GM12878 (cell line): ENCODE results near the gene PMF1. TPM values are rescaled to one million over a fixed set of nuclear protein-coding genes. Genes with fewer than 3 reads are reported as not detected.

Source experiments
- BCL3 ChIP-seq: IDR thresholded peaks from 2 replicates; pipeline ENCODE4 v1.6.1; 2011; ENCODE audit warnings: borderline replicate concordance, low read depth, mild to moderate bottlenecking, moderate library complexity, low read length; ENCODE audit not compliant: insufficient read depth, poor library complexity, severe bottlenecking
- BMI1 ChIP-seq: fragments of 450-650 bp; IDR thresholded peaks from 2 replicates; pipeline ENCODE4 v1.6.1; 2016; ENCODE audit warnings: mild to moderate bottlenecking, moderate library complexity, borderline replicate concordance
- BRCA1 ChIP-seq: IDR thresholded peaks from 2 replicates; pipeline ENCODE4 v1.6.1; 2011; ENCODE audit warnings: low read depth, low read length, improper control_type of control experiment
- CHD4 ChIP-seq: fragments of 200-600 bp; sonication (generic); IDR thresholded peaks from 2 replicates; pipeline ENCODE4 v1.6.1; 2016; ENCODE audit warnings: mild to moderate bottlenecking
- GABPA ChIP-seq: IDR thresholded peaks from 2 replicates; pipeline ENCODE4 v1.6.1; 2014; ENCODE audit warnings: antibody characterized with exemption, low read depth, mild to moderate bottlenecking, inconsistent platforms
- IRF4 ChIP-seq: IDR thresholded peaks from 2 replicates; pipeline ENCODE4 v1.6.1; 2011; ENCODE audit warnings: low read depth, low read length
- MEF2B ChIP-seq: fragments of 450-650 bp; IDR thresholded peaks from 2 replicates; pipeline ENCODE4 v1.6.1; 2018; ENCODE audit warnings: mild to moderate bottlenecking, moderate library complexity; ENCODE audit not compliant: partially characterized antibody, poor library complexity, severe bottlenecking
- MTA2 ChIP-seq: fragments of 450-650 bp; IDR thresholded peaks from 2 replicates; pipeline ENCODE4 v1.6.1; 2016; ENCODE audit warnings: low read depth, mild to moderate bottlenecking, moderate library complexity
- MYC ChIP-seq: IDR thresholded peaks from 2 replicates; pipeline ENCODE4 v1.6.1; 2011; ENCODE audit warnings: mild to moderate bottlenecking, low read length, moderate library complexity, inconsistent platforms; ENCODE audit not compliant: insufficient read depth, insufficient replicate concordance, insufficient read length, severe bottlenecking
- NR2C2 ChIP-seq: IDR thresholded peaks from 2 replicates; pipeline ENCODE4 v1.6.1; 2011; ENCODE audit warnings: borderline replicate concordance, low read depth; ENCODE audit not compliant: control insufficient read depth, insufficient read length
- NR2F1 ChIP-seq: fragments of 450-650 bp; conservative IDR thresholded peaks from 2 replicates; pipeline ENCODE4 v1.6.1; 2017; ENCODE audit warnings: mild to moderate bottlenecking
- RBBP5 ChIP-seq: fragments of 200-600 bp; sonication (generic); conservative IDR thresholded peaks from 2 replicates; pipeline ENCODE4 v1.6.1; 2016
- SIN3A ChIP-seq: IDR thresholded peaks from 2 replicates; pipeline ENCODE4 v1.6.1; 2012; ENCODE audit warnings: low read depth, low read length, improper control_type of control experiment
- SMAD5 ChIP-seq: IDR thresholded peaks from 2 replicates; pipeline ENCODE4 v1.6.1; 2016; ENCODE audit warnings: antibody characterized with exemption, low read depth
- SRF ChIP-seq, 2 experiments: IDR thresholded peaks; 2 replicates each; pipeline ENCODE4 v1.6.1; 2011; ENCODE audit warnings: low read depth in 2 of 2, low read length in 2 of 2, mild to moderate bottlenecking in 1 of 2, moderate library complexity in 1 of 2
- SUPT20H ChIP-seq: IDR thresholded peaks from 2 replicates; pipeline ENCODE4 v1.6.1; 2011; ENCODE audit warnings: low read depth, mild to moderate bottlenecking, low read length, moderate library complexity, borderline replicate concordance; ENCODE audit not compliant: control insufficient read depth
- polyA plus RNA-seq, 11 experiments: library from polyadenylated mRNA; depleted of rRNA in 4 of 11; unstranded in 6 of 11; stranded (reverse) in 5 of 11; fragments of >200 nt; fragmentation: Nextera tagmentation in 4 of 11; fragmentation: Illumina TruSeq in 1 of 11; extraction: Ambion mirVana in 4 of 11; extraction: Trizol in 1 of 11; gene quantifications; 1 replicate in 1 of 11; 2 replicates in 10 of 11; pipeline versions ENCODE4 v1.2.1 to v1.2.3, GENCODE V29; 2011 to 2016; ENCODE audit warnings: inconsistent platforms in 2 of 11, missing spikeins in 2 of 11, low read depth in 1 of 11
- total RNA-seq, 4 experiments: library from RNA; depleted of rRNA in 3 of 4; stranded (reverse); fragments of >200 nt in 3 of 4; fragmentation: Illumina TruSeq in 1 of 4; extraction: Trizol in 1 of 4; gene quantifications; 2 replicates each; pipeline versions ENCODE4 v1.2.1 to v1.2.3, GENCODE V29; 2013 to 2021
- TF ChIP-seq, protein P1 (sequence below): fragments of 450-650 bp; IDR thresholded peaks from 2 replicates; pipeline ENCODE4 v1.6.1; 2017; ENCODE audit warnings: mild to moderate bottlenecking, moderate library complexity
- TF ChIP-seq, protein P2 (sequence below): fragments of 450-650 bp; formaldehyde crosslinking; IDR thresholded peaks from 2 replicates; pipeline ENCODE4 v1.4.0; 2022; ENCODE audit warnings: mild to moderate bottlenecking, moderate library complexity
- TF ChIP-seq, protein P3 (sequence below): fragments of 450-650 bp; IDR thresholded peaks from 2 replicates; pipeline ENCODE4 v1.6.1; 2018; ENCODE audit warnings: mild to moderate bottlenecking, low read depth, moderate library complexity; ENCODE audit not compliant: partially characterized antibody

The PMF1 gene
- total and polyA plus RNA-seq, 10 of the 15 experiments (the other 5 are each of a cell fraction or from before 2014, with no cell fraction given): 6.7 to 105 (median 67.3) TPM

DNA sequence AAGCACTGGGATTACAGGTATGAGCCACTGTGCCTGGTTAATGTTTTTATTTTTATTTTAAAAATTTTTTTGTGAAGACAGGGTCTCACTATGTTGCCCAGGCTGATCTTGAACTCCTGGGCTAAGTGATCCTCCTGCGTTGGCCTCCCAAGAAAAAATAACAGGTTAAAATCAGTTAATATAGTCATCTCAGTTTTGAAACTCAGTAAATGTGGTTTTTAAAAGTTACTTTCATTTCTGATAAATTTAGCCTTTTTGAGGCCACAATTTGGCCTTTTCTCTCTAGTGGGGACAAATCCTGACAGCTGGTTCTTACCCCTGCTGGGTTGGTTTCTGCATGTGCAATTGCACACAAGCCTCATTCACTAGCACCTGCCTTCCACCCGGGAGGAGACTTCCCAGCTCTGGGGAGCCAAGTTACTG lies 13.3 kb downstream of the PMF1 start (continued):
- TF ChIP-seq BCL3 (no peak), NR2F1 (peak; percentile 98), SIN3A (no peak), MEF2B (peak; percentile 95), CHD4 (no peak), SRF (IDR thresholded peaks at IDR 0.05; ENCODE audit: low read depth in 2 of 2, low read length in 2 of 2) (no peak), SMAD5 (no peak), MTA2 (peak; percentile 91), MYC (no peak), IRF4 (peak; percentile 79), GABPA (peak; percentile 38; the same call in 1 of the 2 replicates), BMI1 (peak; percentile 50; the same call in 1 of the 2 replicates), NR2C2 (no peak), BRCA1 (no peak), SUPT20H (no peak), RBBP5 (no peak)
- TF ChIP-seq, protein P1, sequence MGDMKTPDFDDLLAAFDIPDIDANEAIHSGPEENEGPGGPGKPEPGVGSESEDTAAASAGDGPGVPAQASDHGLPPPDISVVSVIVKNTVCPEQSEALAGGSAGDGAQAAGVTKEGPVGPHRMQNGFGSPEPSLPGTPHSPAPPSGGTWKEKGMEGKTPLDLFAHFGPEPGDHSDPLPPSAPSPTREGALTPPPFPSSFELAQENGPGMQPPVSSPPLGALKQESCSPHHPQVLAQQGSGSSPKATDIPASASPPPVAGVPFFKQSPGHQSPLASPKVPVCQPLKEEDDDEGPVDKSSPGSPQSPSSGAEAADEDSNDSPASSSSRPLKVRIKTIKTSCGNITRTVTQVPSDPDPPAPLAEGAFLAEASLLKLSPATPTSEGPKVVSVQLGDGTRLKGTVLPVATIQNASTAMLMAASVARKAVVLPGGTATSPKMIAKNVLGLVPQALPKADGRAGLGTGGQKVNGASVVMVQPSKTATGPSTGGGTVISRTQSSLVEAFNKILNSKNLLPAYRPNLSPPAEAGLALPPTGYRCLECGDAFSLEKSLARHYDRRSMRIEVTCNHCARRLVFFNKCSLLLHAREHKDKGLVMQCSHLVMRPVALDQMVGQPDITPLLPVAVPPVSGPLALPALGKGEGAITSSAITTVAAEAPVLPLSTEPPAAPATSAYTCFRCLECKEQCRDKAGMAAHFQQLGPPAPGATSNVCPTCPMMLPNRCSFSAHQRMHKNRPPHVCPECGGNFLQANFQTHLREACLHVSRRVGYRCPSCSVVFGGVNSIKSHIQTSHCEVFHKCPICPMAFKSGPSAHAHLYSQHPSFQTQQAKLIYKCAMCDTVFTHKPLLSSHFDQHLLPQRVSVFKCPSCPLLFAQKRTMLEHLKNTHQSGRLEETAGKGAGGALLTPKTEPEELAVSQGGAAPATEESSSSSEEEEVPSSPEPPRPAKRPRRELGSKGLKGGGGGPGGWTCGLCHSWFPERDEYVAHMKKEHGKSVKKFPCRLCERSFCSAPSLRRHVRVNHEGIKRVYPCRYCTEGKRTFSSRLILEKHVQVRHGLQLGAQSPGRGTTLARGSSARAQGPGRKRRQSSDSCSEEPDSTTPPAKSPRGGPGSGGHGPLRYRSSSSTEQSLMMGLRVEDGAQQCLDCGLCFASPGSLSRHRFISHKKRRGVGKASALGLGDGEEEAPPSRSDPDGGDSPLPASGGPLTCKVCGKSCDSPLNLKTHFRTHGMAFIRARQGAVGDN: peak; percentile 58
- TF ChIP-seq, protein P2, sequence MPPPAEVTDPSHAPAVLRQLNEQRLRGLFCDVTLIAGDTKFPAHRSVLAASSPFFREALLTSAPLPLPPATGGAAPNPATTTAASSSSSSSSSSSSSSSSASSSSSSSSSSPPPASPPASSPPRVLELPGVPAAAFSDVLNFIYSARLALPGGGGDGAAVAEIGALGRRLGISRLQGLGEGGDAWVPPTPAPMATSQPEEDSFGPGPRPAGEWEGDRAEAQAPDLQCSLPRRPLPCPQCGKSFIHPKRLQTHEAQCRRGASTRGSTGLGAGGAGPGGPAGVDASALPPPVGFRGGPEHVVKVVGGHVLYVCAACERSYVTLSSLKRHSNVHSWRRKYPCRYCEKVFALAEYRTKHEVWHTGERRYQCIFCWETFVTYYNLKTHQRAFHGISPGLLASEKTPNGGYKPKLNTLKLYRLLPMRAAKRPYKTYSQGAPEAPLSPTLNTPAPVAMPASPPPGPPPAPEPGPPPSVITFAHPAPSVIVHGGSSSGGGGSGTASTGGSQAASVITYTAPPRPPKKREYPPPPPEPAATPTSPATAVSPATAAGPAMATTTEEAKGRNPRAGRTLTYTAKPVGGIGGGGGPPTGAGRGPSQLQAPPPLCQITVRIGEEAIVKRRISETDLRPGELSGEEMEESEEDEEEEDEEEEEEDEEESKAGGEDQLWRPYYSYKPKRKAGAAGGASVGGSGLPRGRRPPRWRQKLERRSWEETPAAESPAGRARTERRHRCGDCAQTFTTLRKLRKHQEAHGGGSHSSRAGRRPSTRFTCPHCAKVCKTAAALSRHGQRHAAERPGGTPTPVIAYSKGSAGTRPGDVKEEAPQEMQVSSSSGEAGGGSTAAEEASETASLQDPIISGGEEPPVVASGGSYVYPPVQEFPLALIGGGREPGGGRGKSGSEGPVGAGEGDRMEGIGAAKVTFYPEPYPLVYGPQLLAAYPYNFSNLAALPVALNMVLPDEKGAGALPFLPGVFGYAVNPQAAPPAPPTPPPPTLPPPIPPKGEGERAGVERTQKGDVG (CRISPR knock-in tag): no peak
- TF ChIP-seq, protein P3, sequence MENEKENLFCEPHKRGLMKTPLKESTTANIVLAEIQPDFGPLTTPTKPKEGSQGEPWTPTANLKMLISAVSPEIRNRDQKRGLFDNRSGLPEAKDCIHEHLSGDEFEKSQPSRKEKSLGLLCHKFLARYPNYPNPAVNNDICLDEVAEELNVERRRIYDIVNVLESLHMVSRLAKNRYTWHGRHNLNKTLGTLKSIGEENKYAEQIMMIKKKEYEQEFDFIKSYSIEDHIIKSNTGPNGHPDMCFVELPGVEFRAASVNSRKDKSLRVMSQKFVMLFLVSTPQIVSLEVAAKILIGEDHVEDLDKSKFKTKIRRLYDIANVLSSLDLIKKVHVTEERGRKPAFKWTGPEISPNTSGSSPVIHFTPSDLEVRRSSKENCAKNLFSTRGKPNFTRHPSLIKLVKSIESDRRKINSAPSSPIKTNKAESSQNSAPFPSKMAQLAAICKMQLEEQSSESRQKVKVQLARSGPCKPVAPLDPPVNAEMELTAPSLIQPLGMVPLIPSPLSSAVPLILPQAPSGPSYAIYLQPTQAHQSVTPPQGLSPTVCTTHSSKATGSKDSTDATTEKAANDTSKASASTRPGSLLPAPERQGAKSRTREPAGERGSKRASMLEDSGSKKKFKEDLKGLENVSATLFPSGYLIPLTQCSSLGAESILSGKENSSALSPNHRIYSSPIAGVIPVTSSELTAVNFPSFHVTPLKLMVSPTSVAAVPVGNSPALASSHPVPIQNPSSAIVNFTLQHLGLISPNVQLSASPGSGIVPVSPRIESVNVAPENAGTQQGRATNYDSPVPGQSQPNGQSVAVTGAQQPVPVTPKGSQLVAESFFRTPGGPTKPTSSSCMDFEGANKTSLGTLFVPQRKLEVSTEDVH: no peak
